Esophagus muscularis mucosa (tissue), 4 donors: ENCODE measurements around the gene WDR75. TPM values are rescaled to one million over a fixed set of nuclear protein-coding genes. Genes with fewer than 3 reads are reported as not detected.

Experiments used
- DNase-seq: peaks from one replicate; pipeline ENCODE4 v3.0.0-alpha.2; 2017; ENCODE audit errors: extremely low spot score
- H3K27ac ChIP-seq, 4 donors: fragments of 200-600 bp; sonication (generic); replicated peaks in 1 of 4; 1 replicate in 3 of 4; 2 replicates in 1 of 4; pipeline ENCODE4 v1.5.1; 2016 to 2019; ENCODE audit warnings: mild to moderate bottlenecking in 1 of 4
- H3K27me3 ChIP-seq, 4 donors: fragments of 200-600 bp; sonication (generic); one replicate each; pipeline versions ENCODE4 v1.5.1 to v1.6.0; 2016 to 2019
- H3K36me3 ChIP-seq, 4 donors: fragments of 200-600 bp; sonication (generic); one replicate each; pipeline ENCODE4 v1.5.1; 2016 to 2019
- H3K4me1 ChIP-seq, 4 donors: fragments of 200-600 bp; sonication (generic); one replicate each; pipeline ENCODE4 v1.5.1; 2016 to 2019
- H3K4me3 ChIP-seq, 4 donors: fragments of 200-600 bp; sonication (generic); 1 replicate in 2 of 4; 2 replicates in 2 of 4; pipeline ENCODE4 v1.5.1; 2016 to 2019; ENCODE audit warnings: mild to moderate bottlenecking in 4 of 4, moderate library complexity in 1 of 4
- H3K9me3 ChIP-seq, 4 donors: fragments of 200-600 bp; sonication (generic); 1 replicate in 3 of 4; 2 replicates in 1 of 4; pipeline ENCODE4 v1.5.1; 2016 to 2019
- CTCF ChIP-seq, 3 experiments: fragments of 200-600 bp in 2 of 3; fragments of 450-650 bp in 1 of 3; sonication (generic) in 2 of 3; IDR thresholded peaks; one replicate each; pipeline ENCODE4 v1.5.1; 2017 to 2019; ENCODE audit warnings: antibody characterized with exemption in 3 of 3, mild to moderate bottlenecking in 2 of 3, moderate library complexity in 1 of 3
- EP300 ChIP-seq: sonication (generic); formaldehyde crosslinking; IDR thresholded peaks from one replicate; pipeline ENCODE4 v1.6.1; 2017; ENCODE audit warnings: antibody characterized with exemption
- POLR2A ChIP-seq: fragments of 450-650 bp; IDR thresholded peaks from one replicate; pipeline ENCODE4 v1.6.1; 2017; ENCODE audit warnings: antibody characterized with exemption, moderate library complexity, mild to moderate bottlenecking, low read depth
- POLR2AphosphoS5 ChIP-seq, 2 donors: sonication (generic); formaldehyde crosslinking; IDR thresholded peaks; one replicate each; pipeline ENCODE4 v1.6.1; 2017; ENCODE audit warnings: antibody characterized with exemption in 2 of 2
- WGBS: methylation state at CpG from one replicate; pipeline ENCODE4 v1.1.5; 2018; 5-methylcytosine and 5-hydroxymethylcytosine counted together
- intact Hi-C: fragments of 100-400 bp; cut with DNase I; formaldehyde crosslinking; loops from one replicate; pipeline ENCODE4 v1.15.1; 2023
- total RNA-seq, 4 donors: library from RNA; depleted of rRNA; stranded (reverse); fragments of >200 nt; gene quantifications; one replicate each; pipeline versions ENCODE4 v1.1.0 to v1.2.1, GENCODE V29; 2016

The WDR75 gene
- total RNA-seq, 4 donors from 2014 or later, result 18.7 to 35.3 (median 24.7) TPM

- H3K36me3 ChIP-seq, result no peaks in the 10 kb centered on the region
- H3K27me3 ChIP-seq, result no peaks in the 10 kb centered on the region
- WGBS, result 95% methylated on average over 10 of the region's 10 CpGs
- intact Hi-C loops, result no loop called here
- no peaks in the 10 kb centered on the region for H3K4me1 ChIP-seq
- H3K9me3 ChIP-seq, result no peaks in the 10 kb centered on the region
- TF ChIP-seq POLR2A (no peak), EP300 (no peak), CTCF (IDR thresholded peaks at IDR 0.05) (no peak), POLR2AphosphoS5 (IDR thresholded peaks at IDR 0.05) (no peak)
- no peak overlapping the region for H3K4me3 ChIP-seq
- no peak for DNase-seq
- no peak overlapping the region for H3K27ac ChIP-seq
These were observed 42.9 kb downstream of the WDR75 start for GRCh38 chr2:189483980-189484740.

- no peaks in the 10 kb centered on the region for H3K9me3 ChIP-seq
- WGBS, result 40% methylated on average over 2 of the region's 2 CpGs
These were observed 43.9 kb downstream of the WDR75 start for GRCh38 chr2:189485146-189485545.

GRCh38 chr2:189486237-189486770 is 45.0 kb downstream of the WDR75 start:
- TF ChIP-seq POLR2A (no peak), POLR2AphosphoS5 (IDR thresholded peaks at IDR 0.05) (no peak)
- Histone ChIP-seq H3K9me3 (no peaks in the 10 kb centered on the region), H3K27me3 (no peaks in the 10 kb centered on the region), H3K4me3 (no peak overlapping the region), H3K36me3 (no peaks in the 10 kb centered on the region), H3K4me1 (no peaks in the 10 kb centered on the region), H3K27ac (no peak overlapping the region)
- 63% methylated on average over 6 of the region's 6 CpGs for WGBS
- DNase-seq, result no peak
- intact Hi-C loops, result no loop called here

More at GRCh38 chr2:189485146-189485545, 43.9 kb downstream of the WDR75 start:
- H3K27ac ChIP-seq, result no peak overlapping the region
- H3K27me3 ChIP-seq, result no peaks in the 10 kb centered on the region
- H3K4me3 ChIP-seq, result no peak overlapping the region
- DNase-seq, result no peak
- TF ChIP-seq EP300 (no peak), POLR2AphosphoS5 (IDR thresholded peaks at IDR 0.05) (no peak), POLR2A (no peak), CTCF (IDR thresholded peaks at IDR 0.05) (no peak)
- no peaks in the 10 kb centered on the region for H3K36me3 ChIP-seq
- intact Hi-C loops, result no loop called here
- H3K4me1 ChIP-seq, result no peaks in the 10 kb centered on the region

GRCh38 chr2:189487283-189488007 is 46.2 kb downstream of the WDR75 start:
- Histone ChIP-seq H3K36me3 (no peaks in the 10 kb centered on the region), H3K4me1 (no peaks in the 10 kb centered on the region), H3K4me3 (no peak overlapping the region), H3K27ac (no peak overlapping the region), H3K27me3 (no peaks in the 10 kb centered on the region), H3K9me3 (no peaks in the 10 kb centered on the region)
- 95% methylated on average over 2 of the region's 2 CpGs for WGBS
- no peak for DNase-seq
- intact Hi-C loops, result no loop called here
- TF ChIP-seq EP300 (no peak), CTCF (IDR thresholded peaks at IDR 0.05) (no peak), POLR2A (no peak), POLR2AphosphoS5 (IDR thresholded peaks at IDR 0.05) (no peak)

- Histone ChIP-seq H3K36me3 (no peaks in the 10 kb centered on the region), H3K9me3 (no peaks in the 10 kb centered on the region), H3K27ac (no peak overlapping the region), H3K4me1 (no peaks in the 10 kb centered on the region), H3K27me3 (no peaks in the 10 kb centered on the region), H3K4me3 (no peak overlapping the region)
- DNase-seq, result no peak
- 40% methylated on average over 1 of the region's 1 CpG for WGBS
- intact Hi-C loops, result no loop called here
- TF ChIP-seq POLR2AphosphoS5 (IDR thresholded peaks at IDR 0.05) (no peak), EP300 (no peak), POLR2A (no peak), CTCF (IDR thresholded peaks at IDR 0.05) (no peak)
These were observed 46.7 kb downstream of the WDR75 start for GRCh38 chr2:189488008-189488310.
